RWPE1 (cell line): ENCODE data around the gene RAD52.

Source experiments
- CTCF ChIA-PET: fragments of 350-600 bp; sonication (Branson Sonifier 250); formaldehyde crosslinking; extraction: SDS; loops from one replicate; lab custom pipeline; 2021; lab: Yijun Ruan, JAX
- POLR2A ChIA-PET: fragments of 400-600 bp; formaldehyde crosslinking; extraction: SDS; loops from one replicate; lab custom pipeline; 2020; ENCODE audit warnings: antibody characterized with exemption; ENCODE audit not compliant: low non-redundant PET; lab: Yijun Ruan, JAX
- DNase-seq: peaks from one replicate; pipeline ENCODE4 v3.0.0; 2012; ENCODE audit warnings: low spot score
- H3K27ac ChIP-seq: fragments of 450-650 bp; 2 replicates; pipeline ENCODE4 v1.5.1; 2017
- TF ChIP-seq, protein P1 (sequence below): fragments of 450-650 bp; conservative IDR thresholded peaks from 2 replicates; pipeline ENCODE4 v1.5.1; 2017; ENCODE audit warnings: low read depth, mild to moderate bottlenecking

RAD52 gene

DNA sequence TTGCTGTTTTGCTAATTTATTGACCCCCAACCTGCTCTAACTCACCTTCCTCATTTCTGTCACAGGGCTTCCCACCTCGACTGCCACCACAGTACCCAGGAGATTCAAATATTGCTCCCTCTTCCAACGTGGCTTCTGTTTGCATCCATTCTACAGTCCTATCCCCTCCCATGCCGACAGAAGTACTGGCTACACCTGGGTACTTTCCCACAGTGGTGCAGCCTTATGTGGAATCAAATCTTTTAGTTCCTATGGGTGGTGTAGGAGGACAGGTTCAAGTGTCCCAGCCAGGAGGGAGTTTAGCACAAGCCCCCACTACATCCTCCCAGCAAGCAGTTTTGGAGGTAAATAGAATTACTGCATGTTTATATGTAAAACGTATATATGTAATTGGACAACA is 68.8 kb downstream of the RAD52 start:
- no peak overlapping the region for H3K27ac ChIP-seq
- ChIA-PET POLR2A (no interaction called here), CTCF (no interaction called here)
- DNase-seq, result no peak
- TF ChIP-seq, protein P1, sequence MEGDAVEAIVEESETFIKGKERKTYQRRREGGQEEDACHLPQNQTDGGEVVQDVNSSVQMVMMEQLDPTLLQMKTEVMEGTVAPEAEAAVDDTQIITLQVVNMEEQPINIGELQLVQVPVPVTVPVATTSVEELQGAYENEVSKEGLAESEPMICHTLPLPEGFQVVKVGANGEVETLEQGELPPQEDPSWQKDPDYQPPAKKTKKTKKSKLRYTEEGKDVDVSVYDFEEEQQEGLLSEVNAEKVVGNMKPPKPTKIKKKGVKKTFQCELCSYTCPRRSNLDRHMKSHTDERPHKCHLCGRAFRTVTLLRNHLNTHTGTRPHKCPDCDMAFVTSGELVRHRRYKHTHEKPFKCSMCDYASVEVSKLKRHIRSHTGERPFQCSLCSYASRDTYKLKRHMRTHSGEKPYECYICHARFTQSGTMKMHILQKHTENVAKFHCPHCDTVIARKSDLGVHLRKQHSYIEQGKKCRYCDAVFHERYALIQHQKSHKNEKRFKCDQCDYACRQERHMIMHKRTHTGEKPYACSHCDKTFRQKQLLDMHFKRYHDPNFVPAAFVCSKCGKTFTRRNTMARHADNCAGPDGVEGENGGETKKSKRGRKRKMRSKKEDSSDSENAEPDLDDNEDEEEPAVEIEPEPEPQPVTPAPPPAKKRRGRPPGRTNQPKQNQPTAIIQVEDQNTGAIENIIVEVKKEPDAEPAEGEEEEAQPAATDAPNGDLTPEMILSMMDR, result no peak

DNA sequence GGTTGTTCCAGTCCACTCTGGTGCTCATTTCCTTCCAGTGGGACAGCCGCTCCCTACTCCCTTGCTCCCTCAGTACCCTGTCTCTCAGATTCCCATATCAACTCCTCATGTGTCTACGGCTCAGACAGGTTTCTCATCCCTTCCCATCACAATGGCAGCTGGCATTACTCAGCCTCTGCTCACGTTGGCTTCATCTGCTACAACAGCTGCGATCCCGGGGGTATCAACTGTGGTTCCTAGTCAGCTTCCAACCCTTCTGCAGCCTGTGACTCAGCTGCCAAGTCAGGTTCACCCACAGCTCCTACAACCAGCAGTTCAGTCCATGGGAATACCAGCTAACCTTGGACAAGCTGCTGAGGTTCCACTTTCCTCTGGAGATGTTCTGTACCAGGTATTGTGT is 69.9 kb downstream of the RAD52 start:
- TF ChIP-seq, protein P1, result no peak
- ChIA-PET CTCF (interaction anchor here (0.8 kb wide), 1 partner anchor 14 kb away, joined by 3 read pairs; no protein-coding TSS in a partner anchor), POLR2A (no interaction called here)
- H3K27ac ChIP-seq, result no peak overlapping the region
- DNase-seq, result peak; percentile 1

DNA sequence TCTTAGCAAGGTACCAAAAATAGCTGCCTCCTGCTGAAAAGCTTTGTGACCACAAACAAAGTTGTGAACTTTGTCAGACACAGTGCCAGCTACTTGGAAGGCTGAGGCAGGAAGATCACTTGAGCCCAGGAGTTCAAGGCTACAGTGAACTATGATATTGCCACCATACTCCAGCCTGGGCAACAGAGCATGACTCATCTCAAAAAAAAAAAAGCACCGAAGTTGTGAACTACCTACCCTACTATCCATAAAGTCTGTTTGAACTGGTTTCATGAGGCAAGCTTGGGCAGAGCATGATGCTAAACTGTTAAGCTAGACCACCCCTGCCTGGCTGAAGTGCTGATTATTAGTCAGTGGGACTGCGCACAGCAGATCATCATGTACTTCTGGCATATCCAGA is 75.5 kb downstream of the RAD52 start:
- POLR2A ChIA-PET, result no interaction called here
- TF ChIP-seq, protein P1, result no peak
- CTCF ChIA-PET, result interaction anchor here (0.6 kb wide), 1 partner anchor 56 kb away, joined by 5 read pairs; no protein-coding TSS in a partner anchor
- DNase-seq, result peak; percentile 3
- H3K27ac ChIP-seq, result no peak overlapping the region

DNA sequence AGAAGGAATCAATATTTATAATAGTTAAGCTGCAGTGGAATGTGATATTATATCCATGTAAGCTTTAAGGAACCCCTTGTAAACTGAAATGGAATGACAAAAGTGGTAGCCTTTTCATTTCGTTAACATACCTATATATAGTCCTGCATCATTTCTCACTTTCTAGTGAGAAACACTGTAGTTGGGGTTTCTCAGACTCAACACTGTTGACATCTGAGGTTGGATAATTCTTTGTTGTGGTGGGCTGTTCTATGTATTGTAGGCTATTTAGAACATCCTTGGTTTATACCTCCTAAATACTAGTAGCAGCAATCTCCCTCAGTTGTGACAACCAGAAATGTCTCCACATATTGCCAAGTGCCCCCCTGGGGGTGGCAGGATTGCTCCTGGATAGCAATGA is 79.1 kb downstream of the RAD52 start:
- TF ChIP-seq, protein P1, result no peak
- no peak for DNase-seq
- ChIA-PET CTCF (no interaction called here), POLR2A (no interaction called here)
- no peak overlapping the region for H3K27ac ChIP-seq

DNA sequence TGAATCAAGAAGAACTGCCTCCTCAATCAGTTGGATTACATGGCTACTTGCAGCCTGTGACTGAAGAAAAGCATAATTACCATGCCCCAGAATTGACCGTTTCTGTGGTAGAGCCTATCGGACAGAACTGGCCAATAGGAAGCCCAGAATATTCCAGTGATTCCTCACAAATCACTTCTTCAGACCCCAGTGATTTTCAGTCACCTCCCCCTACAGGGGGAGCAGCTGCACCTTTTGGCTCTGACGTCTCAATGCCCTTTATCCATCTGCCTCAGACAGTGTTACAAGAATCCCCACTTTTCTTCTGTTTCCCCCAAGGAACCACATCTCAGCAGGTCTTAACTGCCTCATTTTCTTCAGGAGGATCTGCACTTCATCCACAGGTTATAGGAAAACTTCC is 80.8 kb downstream of the RAD52 start:
- ChIA-PET CTCF (no interaction called here), POLR2A (no interaction called here)
- no peak overlapping the region for H3K27ac ChIP-seq
- TF ChIP-seq, protein P1, result no peak
- DNase-seq, result no peak

DNA sequence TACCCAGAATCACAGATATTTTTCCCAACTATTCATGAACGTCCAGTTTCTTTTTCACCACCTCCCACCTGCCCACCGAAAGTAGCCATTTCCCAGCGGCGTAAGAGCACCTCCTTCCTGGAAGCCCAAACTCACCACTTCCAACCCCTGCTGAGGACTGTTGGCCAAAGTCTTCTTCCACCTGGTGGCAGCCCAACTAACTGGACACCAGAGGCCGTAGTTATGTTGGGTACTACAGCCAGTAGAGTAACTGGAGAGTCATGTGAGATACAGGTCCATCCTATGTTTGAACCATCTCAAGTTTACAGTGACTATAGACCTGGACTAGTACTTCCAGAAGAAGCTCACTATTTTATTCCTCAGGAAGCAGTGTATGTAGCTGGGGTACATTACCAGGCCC is 81.6 kb downstream of the RAD52 start:
- H3K27ac ChIP-seq, result no peak overlapping the region
- no peak for DNase-seq
- POLR2A ChIA-PET, result no interaction called here
- TF ChIP-seq, protein P1, result no peak
- CTCF ChIA-PET, result interaction anchor here (0.5 kb wide), 1 partner anchor 30 kb away, joined by 3 read pairs; no protein-coding TSS in a partner anchor
